Measurements from ENCODE around the gene SPOCK3. TPM values are rescaled to one million over a fixed set of nuclear protein-coding genes. Genes with fewer than 3 reads are reported as not detected.
"Not testable (repeated sequence)": the region's sequence is repeated elsewhere in the genome, so short reads cannot be mapped to it uniquely, and the experiment has no call there.

Gene SPOCK3
- total RNA-seq, 1 experiment from 2014 or later: 0.24 TPM

GRCh38 chr4:166972071-166972470, 262.2 kb downstream of the SPOCK3 start (continued):
- TF ChIP-seq, protein P1, sequence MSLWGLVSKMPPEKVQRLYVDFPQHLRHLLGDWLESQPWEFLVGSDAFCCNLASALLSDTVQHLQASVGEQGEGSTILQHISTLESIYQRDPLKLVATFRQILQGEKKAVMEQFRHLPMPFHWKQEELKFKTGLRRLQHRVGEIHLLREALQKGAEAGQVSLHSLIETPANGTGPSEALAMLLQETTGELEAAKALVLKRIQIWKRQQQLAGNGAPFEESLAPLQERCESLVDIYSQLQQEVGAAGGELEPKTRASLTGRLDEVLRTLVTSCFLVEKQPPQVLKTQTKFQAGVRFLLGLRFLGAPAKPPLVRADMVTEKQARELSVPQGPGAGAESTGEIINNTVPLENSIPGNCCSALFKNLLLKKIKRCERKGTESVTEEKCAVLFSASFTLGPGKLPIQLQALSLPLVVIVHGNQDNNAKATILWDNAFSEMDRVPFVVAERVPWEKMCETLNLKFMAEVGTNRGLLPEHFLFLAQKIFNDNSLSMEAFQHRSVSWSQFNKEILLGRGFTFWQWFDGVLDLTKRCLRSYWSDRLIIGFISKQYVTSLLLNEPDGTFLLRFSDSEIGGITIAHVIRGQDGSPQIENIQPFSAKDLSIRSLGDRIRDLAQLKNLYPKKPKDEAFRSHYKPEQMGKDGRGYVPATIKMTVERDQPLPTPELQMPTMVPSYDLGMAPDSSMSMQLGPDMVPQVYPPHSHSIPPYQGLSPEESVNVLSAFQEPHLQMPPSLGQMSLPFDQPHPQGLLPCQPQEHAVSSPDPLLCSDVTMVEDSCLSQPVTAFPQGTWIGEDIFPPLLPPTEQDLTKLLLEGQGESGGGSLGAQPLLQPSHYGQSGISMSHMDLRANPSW (CRISPR knock-in tag; conservative IDR thresholded peaks at IDR 0.05; ENCODE audit: low read depth): no peak
- no peak for TF ChIP-seq IRF1 (CRISPR knock-in tag; IDR thresholded peaks at IDR 0.05)
- TF ChIP-seq, protein P2, sequence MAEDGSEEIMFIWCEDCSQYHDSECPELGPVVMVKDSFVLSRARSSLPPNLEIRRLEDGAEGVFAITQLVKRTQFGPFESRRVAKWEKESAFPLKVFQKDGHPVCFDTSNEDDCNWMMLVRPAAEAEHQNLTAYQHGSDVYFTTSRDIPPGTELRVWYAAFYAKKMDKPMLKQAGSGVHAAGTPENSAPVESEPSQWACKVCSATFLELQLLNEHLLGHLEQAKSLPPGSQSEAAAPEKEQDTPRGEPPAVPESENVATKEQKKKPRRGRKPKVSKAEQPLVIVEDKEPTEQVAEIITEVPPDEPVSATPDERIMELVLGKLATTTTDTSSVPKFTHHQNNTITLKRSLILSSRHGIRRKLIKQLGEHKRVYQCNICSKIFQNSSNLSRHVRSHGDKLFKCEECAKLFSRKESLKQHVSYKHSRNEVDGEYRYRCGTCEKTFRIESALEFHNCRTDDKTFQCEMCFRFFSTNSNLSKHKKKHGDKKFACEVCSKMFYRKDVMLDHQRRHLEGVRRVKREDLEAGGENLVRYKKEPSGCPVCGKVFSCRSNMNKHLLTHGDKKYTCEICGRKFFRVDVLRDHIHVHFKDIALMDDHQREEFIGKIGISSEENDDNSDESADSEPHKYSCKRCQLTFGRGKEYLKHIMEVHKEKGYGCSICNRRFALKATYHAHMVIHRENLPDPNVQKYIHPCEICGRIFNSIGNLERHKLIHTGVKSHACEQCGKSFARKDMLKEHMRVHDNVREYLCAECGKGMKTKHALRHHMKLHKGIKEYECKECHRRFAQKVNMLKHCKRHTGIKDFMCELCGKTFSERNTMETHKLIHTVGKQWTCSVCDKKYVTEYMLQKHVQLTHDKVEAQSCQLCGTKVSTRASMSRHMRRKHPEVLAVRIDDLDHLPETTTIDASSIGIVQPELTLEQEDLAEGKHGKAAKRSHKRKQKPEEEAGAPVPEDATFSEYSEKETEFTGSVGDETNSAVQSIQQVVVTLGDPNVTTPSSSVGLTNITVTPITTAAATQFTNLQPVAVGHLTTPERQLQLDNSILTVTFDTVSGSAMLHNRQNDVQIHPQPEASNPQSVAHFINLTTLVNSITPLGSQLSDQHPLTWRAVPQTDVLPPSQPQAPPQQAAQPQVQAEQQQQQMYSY (CRISPR knock-in tag; IDR thresholded peaks at IDR 0.05): no peak
- TF ChIP-seq SMAD4 (CRISPR knock-in tag; IDR thresholded peaks at IDR 0.05): no peak

DNA sequence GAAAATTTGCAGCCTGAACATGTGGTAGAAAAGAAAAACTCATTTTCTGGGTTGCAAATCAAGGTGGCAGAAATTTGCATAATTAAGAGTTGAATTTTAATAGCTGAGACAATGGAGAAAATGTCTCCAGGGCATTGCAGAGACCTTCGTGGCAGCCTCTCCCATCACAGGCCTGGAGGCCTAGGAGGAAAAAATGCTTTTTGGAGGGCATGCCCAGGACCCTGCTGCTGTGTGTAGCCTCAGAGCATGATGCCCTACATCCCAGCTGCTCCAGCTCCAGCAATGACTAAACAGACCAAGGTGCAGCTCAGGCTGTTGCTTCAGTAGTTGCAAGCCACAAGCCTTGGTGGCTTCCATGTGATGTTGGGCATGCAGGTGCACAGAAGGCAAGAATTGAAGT, 266.1 kb downstream of the SPOCK3 start:
- H3K36me3 Mint-ChIP-seq: peaks cover 38% of the 10 kb centered on the region
- DNase-seq (ENCODE audit: low spot score); CTCF ChIA-PET; H3K27ac Mint-ChIP-seq; H3K4me1 Mint-ChIP-seq; H3K4me3 Mint-ChIP-seq; ATAC-seq; POLR2A ChIA-PET; H3K27me3 Mint-ChIP-seq (ENCODE audit: low read depth): not testable (repeated sequence)
- peaks cover 46% of the 10 kb centered on the region for H3K9me3 Mint-ChIP-seq

DNA sequence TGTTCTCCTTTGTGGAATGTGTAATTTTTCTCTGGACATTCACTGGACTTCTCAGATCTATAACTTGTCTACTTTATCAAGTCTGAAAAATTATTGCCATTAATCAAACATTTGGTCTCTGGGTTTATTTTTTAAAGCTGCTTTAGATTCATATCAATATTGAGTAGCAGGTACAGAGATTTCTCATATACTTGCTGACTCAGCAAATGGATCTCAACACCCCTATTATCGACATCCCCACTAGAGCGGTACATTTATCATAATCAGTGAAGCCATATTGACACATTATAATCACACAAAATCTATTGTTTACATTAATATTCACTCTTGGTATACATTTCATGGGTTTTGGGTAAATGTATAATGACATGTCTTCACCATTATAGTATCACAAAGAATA, 268.7 kb downstream of the SPOCK3 start:
- Mint-ChIP-seq H3K27me3 (ENCODE audit: low read depth) (peaks cover 9% of the 10 kb centered on the region), H3K27ac (no peak overlapping the region), H3K36me3 (peaks cover 38% of the 10 kb centered on the region), H3K4me3 (no peak overlapping the region), H3K4me1 (no peaks in the 10 kb centered on the region), H3K9me3 (peaks cover 50% of the 10 kb centered on the region)
- ChIA-PET POLR2A (no interaction called here), CTCF (no interaction called here)
- ATAC-seq: no peak
- DNase-seq (ENCODE audit: low spot score): no peak
- no peak for TF ChIP-seq ZNF317 (CRISPR knock-in tag; IDR thresholded peaks at IDR 0.05; ENCODE audit: borderline replicate concordance, low read depth)
- TF ChIP-seq RORB (CRISPR knock-in tag; IDR thresholded peaks at IDR 0.05): no peak
- TF ChIP-seq ZMAT4 (CRISPR knock-in tag; IDR thresholded peaks at IDR 0.05): no peak
- TF ChIP-seq ZNF416 (CRISPR knock-in tag; IDR thresholded peaks at IDR 0.05): no peak
- TF ChIP-seq NR2C2 (CRISPR knock-in tag; IDR thresholded peaks at IDR 0.05): no peak
- TF ChIP-seq NR1H2 (CRISPR knock-in tag; IDR thresholded peaks at IDR 0.05): no peak
- TF ChIP-seq SOX15 (CRISPR knock-in tag; IDR thresholded peaks at IDR 0.05): no peak
- no peak for TF ChIP-seq CREB1 (CRISPR knock-in tag; IDR thresholded peaks at IDR 0.05)
- no peak for TF ChIP-seq ATF6 (CRISPR knock-in tag; IDR thresholded peaks at IDR 0.05)
- TF ChIP-seq, protein P3, sequence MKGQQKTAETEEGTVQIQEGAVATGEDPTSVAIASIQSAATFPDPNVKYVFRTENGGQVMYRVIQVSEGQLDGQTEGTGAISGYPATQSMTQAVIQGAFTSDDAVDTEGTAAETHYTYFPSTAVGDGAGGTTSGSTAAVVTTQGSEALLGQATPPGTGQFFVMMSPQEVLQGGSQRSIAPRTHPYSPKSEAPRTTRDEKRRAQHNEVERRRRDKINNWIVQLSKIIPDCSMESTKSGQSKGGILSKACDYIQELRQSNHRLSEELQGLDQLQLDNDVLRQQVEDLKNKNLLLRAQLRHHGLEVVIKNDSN (CRISPR knock-in tag; IDR thresholded peaks at IDR 0.05): no peak
- TF ChIP-seq NFE2L1 (CRISPR knock-in tag; IDR thresholded peaks at IDR 0.05): no peak
- no peak for TF ChIP-seq CDX4 (CRISPR knock-in tag; IDR thresholded peaks at IDR 0.05; ENCODE audit: borderline replicate concordance)

All from WTC11 (cell line).